Breast epithelium (tissue), 4 donors: ENCODE data around the gene HSPG2. TPM values are rescaled to one million over a fixed set of nuclear protein-coding genes. Genes with fewer than 3 reads are reported as not detected.

Source experiments
- DNase-seq, 2 donors: peaks; one replicate each; pipeline ENCODE4 v3.0.0-alpha.2; 2019; ENCODE audit warnings: low spot score in 2 of 2
- H3K27ac ChIP-seq, 2 donors: fragments of 200-600 bp; sonication (generic) in 1 of 2; one replicate each; pipeline ENCODE4 v1.5.1; 2016 to 2019; ENCODE audit warnings: mild to moderate bottlenecking in 1 of 2
- H3K27me3 ChIP-seq, 2 donors: fragments of 200-600 bp; sonication (generic) in 1 of 2; one replicate each; pipeline versions ENCODE4 v1.5.1 to v1.6.0; 2017 to 2019; ENCODE audit warnings: control low read depth in 1 of 2, mild to moderate bottlenecking in 1 of 2
- H3K36me3 ChIP-seq: fragments of 200-600 bp; one replicate; pipeline ENCODE4 v1.5.1; 2019
- H3K4me1 ChIP-seq, 2 donors: fragments of 200-600 bp; sonication (generic); one replicate each; pipeline ENCODE4 v1.5.1; 2016 to 2019; ENCODE audit warnings: control low read depth in 1 of 2
- H3K4me3 ChIP-seq, 3 donors: fragments of 200-600 bp; sonication (generic); 1 replicate in 2 of 3; 2 replicates in 1 of 3; pipeline ENCODE4 v1.5.1; 2016 to 2019; ENCODE audit warnings: mild to moderate bottlenecking in 3 of 3, moderate library complexity in 2 of 3
- H3K9me3 ChIP-seq, 2 donors: fragments of 200-600 bp; sonication (generic) in 1 of 2; one replicate each; pipeline ENCODE4 v1.5.1; 2016 to 2019; ENCODE audit warnings: control low read depth in 1 of 2
- CTCF ChIP-seq, 3 donors: fragments of 450-650 bp; IDR thresholded peaks; one replicate each; pipeline ENCODE4 v1.5.1; 2016 to 2017; ENCODE audit warnings: antibody characterized with exemption in 3 of 3, mild to moderate bottlenecking in 3 of 3, moderate library complexity in 3 of 3
- POLR2A ChIP-seq: fragments of 450-650 bp; IDR thresholded peaks from one replicate; pipeline ENCODE4 v1.6.1; 2016; ENCODE audit warnings: antibody characterized with exemption, mild to moderate bottlenecking, moderate library complexity
- POLR2AphosphoS5 ChIP-seq, 3 donors: sonication (generic); formaldehyde crosslinking; IDR thresholded peaks; one replicate each; pipeline ENCODE4 v1.6.1; 2017; ENCODE audit warnings: antibody characterized with exemption in 3 of 3
- intact Hi-C: fragments of 100-400 bp; cut with DNase I; formaldehyde crosslinking; loops from one replicate; pipeline ENCODE4 v1.15.1; 2023; ENCODE audit warnings: low total_unique reads
- total RNA-seq, 3 donors: library from RNA; depleted of rRNA; stranded (reverse); fragments of >200 nt; gene quantifications; one replicate each; pipeline ENCODE4 v1.1.0, GENCODE V29; 2016

The HSPG2 gene
- total RNA-seq, 3 donors from 2014 or later: 48.3 to 219 (median 95.0) TPM

GRCh38 chr1:21903638-21904453 lies 33.3 kb downstream of the HSPG2 start:
- intact Hi-C loops: no loop called here
- TF ChIP-seq POLR2A (no peak), CTCF (IDR thresholded peaks at IDR 0.05) (no peak), POLR2AphosphoS5 (IDR thresholded peaks at IDR 0.05) (no peak)
- Histone ChIP-seq H3K9me3 (no peaks in the 10 kb centered on the region), H3K27ac (peak overlapping the region; percentile 88 to 95), H3K4me1 (peaks cover 12% of the 10 kb centered on the region in 2 donors), H3K27me3 (no peaks in the 10 kb centered on the region), H3K36me3 (no peaks in the 10 kb centered on the region), H3K4me3 (no peak overlapping the region)
- no peak for DNase-seq

GRCh38 chr1:21902026-21903012 lies 34.8 kb downstream of the HSPG2 start:
- Histone ChIP-seq H3K27ac (peak overlapping the region; percentile 46 to 81), H3K4me1 (peaks cover 18 to 26% of the 10 kb centered on the region in 2 donors), H3K27me3 (no peaks in the 10 kb centered on the region), H3K9me3 (no peaks in the 10 kb centered on the region), H3K36me3 (no peaks in the 10 kb centered on the region), H3K4me3 (no peak overlapping the region)
- intact Hi-C loops: no loop called here
- DNase-seq: no peak
- TF ChIP-seq POLR2A (no peak), CTCF (IDR thresholded peaks at IDR 0.05) (no peak), POLR2AphosphoS5 (IDR thresholded peaks at IDR 0.05) (no peak)

- TF ChIP-seq CTCF (IDR thresholded peaks at IDR 0.05): no peak
- TF ChIP-seq POLR2AphosphoS5 (IDR thresholded peaks at IDR 0.05): no peak
- no peak for TF ChIP-seq POLR2A
- no peaks in the 10 kb centered on the region for H3K27me3 ChIP-seq
- peak overlapping the region; percentile 46 to 81 for H3K27ac ChIP-seq
- intact Hi-C loops: no loop called here
- no peak overlapping the region for H3K4me3 ChIP-seq
- H3K4me1 ChIP-seq: peaks cover 19 to 33% of the 10 kb centered on the region in 2 donors
- H3K36me3 ChIP-seq: no peaks in the 10 kb centered on the region
- no peak for DNase-seq
- no peaks in the 10 kb centered on the region for H3K9me3 ChIP-seq
Measured at GRCh38 chr1:21901473-21901847, 35.6 kb downstream of the HSPG2 start.

GRCh38 chr1:21900766-21901472 lies 36.2 kb downstream of the HSPG2 start:
- no peaks in the 10 kb centered on the region for H3K36me3 ChIP-seq
- intact Hi-C loops: no loop called here
- DNase-seq: no peak
- peaks cover 19 to 36% of the 10 kb centered on the region in 2 donors for H3K4me1 ChIP-seq
- no peak overlapping the region for H3K4me3 ChIP-seq
- TF ChIP-seq CTCF (IDR thresholded peaks at IDR 0.05): no peak
- TF ChIP-seq POLR2A: no peak
- peak overlapping the region; percentile 35 to 86 for H3K27ac ChIP-seq
- no peaks in the 10 kb centered on the region for H3K27me3 ChIP-seq
- H3K9me3 ChIP-seq: no peaks in the 10 kb centered on the region
